Measurements from ENCODE around the gene PZP.
"Not testable (repeated sequence)": the region's sequence is repeated elsewhere in the genome, so short reads cannot be mapped to it uniquely, and the experiment has no call there.

PZP gene

DNA sequence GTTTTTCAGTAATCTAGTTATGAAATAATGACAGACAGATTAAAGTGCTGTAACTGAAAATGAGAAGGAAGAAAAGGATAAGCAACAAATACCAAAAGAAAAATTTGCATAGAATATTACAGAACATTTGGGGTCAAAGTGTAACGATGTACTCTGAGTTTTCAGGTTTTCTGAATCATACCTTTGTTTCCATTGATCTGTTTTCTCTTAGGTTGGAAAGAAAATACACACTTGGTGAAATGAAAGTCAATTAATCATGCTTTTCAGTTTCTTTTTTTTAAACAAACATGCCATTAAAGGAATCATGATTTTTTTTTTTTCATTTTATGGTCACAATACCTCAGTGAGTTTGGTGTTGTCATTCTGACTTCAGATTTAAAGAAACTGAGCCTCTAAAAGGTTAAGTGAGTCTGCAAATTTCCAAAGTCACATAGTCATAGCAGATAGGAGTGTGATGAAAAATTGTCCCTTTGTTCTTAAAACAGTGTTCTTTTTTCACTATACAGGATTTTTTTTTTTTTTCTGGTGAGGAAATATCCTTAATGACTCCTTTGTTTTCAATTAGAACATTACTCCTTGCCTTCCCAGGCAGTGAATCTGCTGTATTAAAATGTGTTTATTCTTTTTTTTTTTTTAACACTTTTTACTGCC is 35.9 kb upstream of the PZP start:
- no peak overlapping the region for H3K9ac ChIP-seq
- no peak overlapping the region for H3K4me2 ChIP-seq
- H3K27ac ChIP-seq, result no peak overlapping the region
- peaks cover 5% of the 10 kb centered on the region for H3K4me1 ChIP-seq (ENCODE audit: low read depth, poor library complexity, severe bottlenecking)
- no peaks in the 10 kb centered on the region for H4K20me1 ChIP-seq (ENCODE audit: insufficient read depth)
- H2AFZ ChIP-seq (ENCODE audit: low read depth), result no peak overlapping the region
- H3K36me3 ChIP-seq (ENCODE audit: insufficient read depth), result no peaks in the 10 kb centered on the region
- no peaks in the 10 kb centered on the region for H3K27me3 ChIP-seq (ENCODE audit: insufficient read depth, low read depth)
- no peaks in the 10 kb centered on the region for H3K79me2 ChIP-seq (ENCODE audit: insufficient read depth, low read depth)
- no peak overlapping the region for H3K4me3 ChIP-seq (IDR thresholded peaks at IDR 0.05; ENCODE audit: insufficient read depth, low read depth, low read length)
- TF ChIP-seq, protein P1, sequence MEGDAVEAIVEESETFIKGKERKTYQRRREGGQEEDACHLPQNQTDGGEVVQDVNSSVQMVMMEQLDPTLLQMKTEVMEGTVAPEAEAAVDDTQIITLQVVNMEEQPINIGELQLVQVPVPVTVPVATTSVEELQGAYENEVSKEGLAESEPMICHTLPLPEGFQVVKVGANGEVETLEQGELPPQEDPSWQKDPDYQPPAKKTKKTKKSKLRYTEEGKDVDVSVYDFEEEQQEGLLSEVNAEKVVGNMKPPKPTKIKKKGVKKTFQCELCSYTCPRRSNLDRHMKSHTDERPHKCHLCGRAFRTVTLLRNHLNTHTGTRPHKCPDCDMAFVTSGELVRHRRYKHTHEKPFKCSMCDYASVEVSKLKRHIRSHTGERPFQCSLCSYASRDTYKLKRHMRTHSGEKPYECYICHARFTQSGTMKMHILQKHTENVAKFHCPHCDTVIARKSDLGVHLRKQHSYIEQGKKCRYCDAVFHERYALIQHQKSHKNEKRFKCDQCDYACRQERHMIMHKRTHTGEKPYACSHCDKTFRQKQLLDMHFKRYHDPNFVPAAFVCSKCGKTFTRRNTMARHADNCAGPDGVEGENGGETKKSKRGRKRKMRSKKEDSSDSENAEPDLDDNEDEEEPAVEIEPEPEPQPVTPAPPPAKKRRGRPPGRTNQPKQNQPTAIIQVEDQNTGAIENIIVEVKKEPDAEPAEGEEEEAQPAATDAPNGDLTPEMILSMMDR (conservative IDR thresholded peaks at IDR 0.05; ENCODE audit: low read depth, low read length), result no peak

DNA sequence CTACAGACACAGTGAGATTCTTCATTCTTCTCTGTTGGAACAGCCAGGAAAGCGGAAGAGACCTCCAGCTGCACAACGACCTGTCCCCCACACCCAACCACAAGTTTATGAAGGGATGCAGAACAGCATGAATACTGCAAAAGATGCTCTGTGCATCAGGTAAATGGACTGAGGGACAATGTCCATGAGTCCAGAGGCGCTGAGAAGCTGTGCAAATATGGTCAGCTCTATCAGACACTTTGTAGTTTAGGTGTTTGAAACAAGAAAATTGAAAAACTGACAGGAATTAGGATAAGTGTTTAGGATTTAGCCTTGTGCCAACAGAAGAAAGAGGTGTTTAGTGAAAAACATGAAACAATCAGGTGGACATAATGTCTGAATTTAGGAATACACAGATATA is 33.1 kb upstream of the PZP start:
- H3K27ac ChIP-seq, result no peak overlapping the region
- no peak overlapping the region for H3K4me2 ChIP-seq
- no peaks in the 10 kb centered on the region for H3K27me3 ChIP-seq (ENCODE audit: insufficient read depth, low read depth)
- H3K4me3 ChIP-seq (IDR thresholded peaks at IDR 0.05; ENCODE audit: insufficient read depth, low read depth, low read length), result no peak overlapping the region
- H3K79me2 ChIP-seq (ENCODE audit: insufficient read depth, low read depth), result no peaks in the 10 kb centered on the region
- H3K9ac ChIP-seq, result no peak overlapping the region
- no peaks in the 10 kb centered on the region for H3K36me3 ChIP-seq (ENCODE audit: insufficient read depth)
- H2AFZ ChIP-seq (ENCODE audit: low read depth), result no peak overlapping the region
- peaks cover 5% of the 10 kb centered on the region for H3K4me1 ChIP-seq (ENCODE audit: low read depth, poor library complexity, severe bottlenecking)
- no peaks in the 10 kb centered on the region for H4K20me1 ChIP-seq (ENCODE audit: insufficient read depth)
- TF ChIP-seq, protein P1 (conservative IDR thresholded peaks at IDR 0.05; ENCODE audit: low read depth, low read length), result no peak

DNA sequence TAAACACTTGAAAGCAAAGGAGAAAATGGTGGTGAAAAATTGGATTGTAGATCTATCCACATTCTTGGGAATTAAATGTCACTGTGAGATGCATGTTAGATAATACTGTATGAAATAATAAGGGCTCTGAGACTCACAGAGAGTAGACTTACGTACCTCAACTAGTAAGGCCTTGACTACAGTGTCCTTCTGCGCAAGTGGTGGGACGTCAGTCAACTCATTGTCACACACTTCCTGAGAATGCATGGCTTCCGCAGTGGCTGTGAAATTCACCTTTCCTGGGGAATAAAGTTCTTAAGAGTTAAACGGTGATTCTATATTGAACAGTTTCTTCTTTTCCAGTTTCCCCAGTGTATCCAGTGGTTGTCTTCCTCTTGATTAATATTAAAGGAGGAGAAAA is 32.6 kb upstream of the PZP start:
- Histone ChIP-seq H4K20me1 (ENCODE audit: insufficient read depth) (no peaks in the 10 kb centered on the region), H3K4me1 (ENCODE audit: low read depth, poor library complexity, severe bottlenecking) (peaks cover 5% of the 10 kb centered on the region), H3K79me2 (ENCODE audit: insufficient read depth, low read depth) (no peaks in the 10 kb centered on the region), H2AFZ (ENCODE audit: low read depth) (no peak overlapping the region), H3K9ac (no peak overlapping the region), H3K36me3 (ENCODE audit: insufficient read depth) (no peaks in the 10 kb centered on the region), H3K4me3 (IDR thresholded peaks at IDR 0.05; ENCODE audit: insufficient read depth, low read depth, low read length) (no peak overlapping the region), H3K27me3 (ENCODE audit: insufficient read depth, low read depth) (no peaks in the 10 kb centered on the region), H3K27ac (no peak overlapping the region), H3K4me2 (no peak overlapping the region)
- TF ChIP-seq, protein P1 (conservative IDR thresholded peaks at IDR 0.05; ENCODE audit: low read depth, low read length), result no peak

DNA sequence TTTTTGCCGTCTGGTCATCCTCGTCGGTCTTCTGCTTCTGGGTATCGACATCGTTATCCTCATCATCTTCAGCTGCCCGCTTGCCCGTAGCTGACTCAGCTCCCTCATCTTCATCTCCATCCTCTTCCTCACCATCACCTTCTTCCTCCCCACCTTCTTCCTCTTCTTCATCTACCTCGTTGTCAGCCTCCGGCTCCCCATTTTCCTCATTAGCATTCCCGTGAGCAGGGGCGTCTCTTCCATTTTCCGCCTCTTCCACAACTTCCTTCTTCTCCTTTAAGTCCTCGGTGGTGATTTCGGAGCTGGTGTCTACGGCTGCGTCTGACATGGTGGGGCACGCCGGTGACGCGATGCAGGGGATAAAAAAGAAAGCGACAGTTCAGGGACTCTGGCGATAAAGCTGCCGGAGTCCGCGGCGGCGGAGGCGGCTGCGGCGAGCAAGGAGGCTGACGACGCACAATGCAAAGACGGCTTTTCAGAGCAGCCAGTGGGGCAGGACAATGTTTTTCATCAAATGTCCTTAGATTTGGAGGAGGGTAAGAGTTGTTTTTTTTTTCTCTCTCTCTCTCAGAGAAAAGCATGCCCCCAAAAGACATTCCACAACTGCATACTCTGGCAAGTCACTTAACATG is 31.9 kb upstream of the PZP start:
- H3K9ac ChIP-seq; H3K4me2 ChIP-seq; H2AFZ ChIP-seq (ENCODE audit: low read depth); H3K27ac ChIP-seq; H3K4me3 ChIP-seq (IDR thresholded peaks at IDR 0.05; ENCODE audit: insufficient read depth, low read depth, low read length); H3K36me3 ChIP-seq (ENCODE audit: insufficient read depth); H3K79me2 ChIP-seq (ENCODE audit: insufficient read depth, low read depth); H3K4me1 ChIP-seq (ENCODE audit: low read depth, poor library complexity, severe bottlenecking); H4K20me1 ChIP-seq (ENCODE audit: insufficient read depth); H3K27me3 ChIP-seq (ENCODE audit: insufficient read depth, low read depth): not testable (repeated sequence)

DNA sequence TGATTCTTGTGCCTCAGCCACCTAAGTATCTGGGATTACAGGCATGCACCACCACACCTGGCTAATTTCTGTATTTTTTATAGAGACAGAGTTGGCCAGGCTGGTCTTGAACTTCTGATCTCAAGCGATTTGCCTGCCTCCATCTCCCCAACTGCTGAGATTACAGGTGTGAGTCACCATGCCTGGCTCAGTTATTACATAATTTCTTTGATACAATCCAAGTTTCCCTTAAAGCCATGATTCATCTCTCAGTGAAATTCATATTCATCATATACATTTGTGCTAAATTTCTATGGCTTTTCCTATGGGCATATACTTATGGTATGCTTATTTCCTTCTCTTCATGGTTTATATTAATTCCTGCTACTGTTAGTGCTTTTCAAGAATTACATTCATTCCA is 29.1 kb upstream of the PZP start:
- TF ChIP-seq, protein P1 (conservative IDR thresholded peaks at IDR 0.05; ENCODE audit: low read depth, low read length), result no peak
- H3K4me3 ChIP-seq (IDR thresholded peaks at IDR 0.05; ENCODE audit: insufficient read depth, low read depth, low read length), result no peak overlapping the region
- no peaks in the 10 kb centered on the region for H3K36me3 ChIP-seq (ENCODE audit: insufficient read depth)
- no peak overlapping the region for H3K4me2 ChIP-seq
- no peaks in the 10 kb centered on the region for H3K27me3 ChIP-seq (ENCODE audit: insufficient read depth, low read depth)
- no peaks in the 10 kb centered on the region for H3K4me1 ChIP-seq (ENCODE audit: low read depth, poor library complexity, severe bottlenecking)
- no peaks in the 10 kb centered on the region for H3K79me2 ChIP-seq (ENCODE audit: insufficient read depth, low read depth)
- H3K27ac ChIP-seq, result no peak overlapping the region
- H4K20me1 ChIP-seq (ENCODE audit: insufficient read depth), result no peaks in the 10 kb centered on the region
- H2AFZ ChIP-seq (ENCODE audit: low read depth), result no peak overlapping the region
- no peak overlapping the region for H3K9ac ChIP-seq

Data from KMS-11 (cell line).